Renal cortical epithelial cell (primary cell): Measurements from ENCODE around the gene CIART. TPM values are rescaled to one million over a fixed set of nuclear protein-coding genes. Genes with fewer than 3 reads are reported as not detected.
A peak's percentile ranks its signal among the peaks of the same experiment; 100 is the strongest.
"Not testable (repeated sequence)": the region's sequence is repeated elsewhere in the genome, so short reads cannot be mapped to it uniquely, and the experiment has no call there.

Source experiments
- DNase-seq: peaks from one replicate; pipeline ENCODE4 v3.0.0-alpha.2; 2011; ENCODE audit warnings: low read depth
- total RNA-seq: library from RNA; depleted of rRNA; stranded (reverse); fragments of >200 nt; gene quantifications from 2 replicates; pipeline ENCODE4 v1.2.3, GENCODE V29; 2014

Gene CIART, protein sequence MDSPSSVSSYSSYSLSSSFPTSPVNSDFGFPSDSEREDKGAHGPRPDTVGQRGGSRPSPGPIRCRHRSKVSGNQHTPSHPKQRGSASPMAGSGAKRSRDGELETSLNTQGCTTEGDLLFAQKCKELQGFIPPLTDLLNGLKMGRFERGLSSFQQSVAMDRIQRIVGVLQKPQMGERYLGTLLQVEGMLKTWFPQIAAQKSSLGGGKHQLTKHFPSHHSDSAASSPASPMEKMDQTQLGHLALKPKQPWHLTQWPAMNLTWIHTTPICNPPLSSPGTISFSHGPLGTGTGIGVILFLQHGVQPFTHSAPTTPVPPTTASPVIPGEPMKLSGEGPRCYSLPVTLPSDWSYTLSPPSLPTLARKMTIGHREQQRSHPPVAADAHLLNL
- total RNA-seq: 2.4 and 3.6 TPM in 2 replicates

DNA sequence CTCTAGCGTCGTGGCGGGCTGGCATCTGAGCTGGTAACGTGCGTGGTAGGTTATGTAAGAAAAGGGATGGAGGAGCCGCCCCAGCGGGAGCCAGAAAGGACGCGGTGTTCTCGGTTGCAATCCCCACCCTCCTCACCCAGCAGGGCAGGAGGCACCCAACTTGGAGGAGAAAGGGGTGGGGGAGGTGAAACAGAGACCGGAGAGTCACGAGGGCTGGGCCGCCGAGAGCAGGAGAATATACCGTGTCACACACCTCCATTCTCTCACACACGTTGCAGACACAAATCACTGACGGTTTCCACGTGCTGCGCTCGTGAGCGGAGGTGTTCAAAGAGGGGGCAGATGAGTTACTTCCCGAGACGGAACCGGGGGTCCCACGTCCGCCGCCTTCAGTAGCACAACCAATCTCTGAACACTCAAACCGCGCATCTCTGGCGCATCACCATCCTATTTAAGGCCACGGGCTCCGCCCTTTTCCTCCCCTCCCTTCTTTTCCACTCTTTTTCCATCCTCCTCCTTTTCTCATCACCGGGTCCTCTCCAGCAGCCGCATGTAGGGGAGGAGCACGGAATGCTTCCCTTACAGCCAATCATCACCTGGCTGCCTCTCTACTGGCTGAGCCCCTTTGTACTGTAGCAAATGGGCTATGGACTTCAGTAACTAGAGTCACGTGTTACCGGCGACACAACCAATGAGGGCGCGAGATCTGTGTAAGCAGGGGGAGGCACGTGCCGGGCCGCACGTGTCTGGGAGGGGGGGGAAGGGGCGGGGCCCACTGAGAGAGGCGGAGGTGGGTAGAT, at the start of gene CIART:
Gene CIART, plus strand, starts transcription at position 797 of the 800 bp plus-strand sequence. CDS start 714 bp downstream, outside the sequence.
- DNase-seq: peak; percentile 98

DNA sequence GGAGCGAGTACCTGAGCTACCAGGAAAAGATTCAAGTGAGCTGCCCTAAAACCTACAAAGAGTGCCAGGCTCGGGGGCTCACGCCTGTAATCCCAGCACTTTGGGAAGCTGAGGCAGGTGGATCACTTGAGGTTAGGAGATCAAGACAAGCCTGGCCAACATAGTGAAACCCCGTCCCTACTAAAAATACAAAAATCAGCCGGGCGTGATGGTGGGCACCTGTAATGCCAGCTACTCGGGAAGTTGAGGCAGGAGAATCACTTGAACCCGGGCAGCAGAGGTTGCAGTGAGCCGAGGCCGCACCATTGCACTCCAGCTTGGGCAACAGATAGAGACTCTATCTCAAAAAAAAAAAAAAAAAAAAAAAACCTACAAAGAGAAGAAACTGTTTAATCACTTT, 49.4 kb upstream of the CIART start:
- DNase-seq: not testable (repeated sequence)

DNA sequence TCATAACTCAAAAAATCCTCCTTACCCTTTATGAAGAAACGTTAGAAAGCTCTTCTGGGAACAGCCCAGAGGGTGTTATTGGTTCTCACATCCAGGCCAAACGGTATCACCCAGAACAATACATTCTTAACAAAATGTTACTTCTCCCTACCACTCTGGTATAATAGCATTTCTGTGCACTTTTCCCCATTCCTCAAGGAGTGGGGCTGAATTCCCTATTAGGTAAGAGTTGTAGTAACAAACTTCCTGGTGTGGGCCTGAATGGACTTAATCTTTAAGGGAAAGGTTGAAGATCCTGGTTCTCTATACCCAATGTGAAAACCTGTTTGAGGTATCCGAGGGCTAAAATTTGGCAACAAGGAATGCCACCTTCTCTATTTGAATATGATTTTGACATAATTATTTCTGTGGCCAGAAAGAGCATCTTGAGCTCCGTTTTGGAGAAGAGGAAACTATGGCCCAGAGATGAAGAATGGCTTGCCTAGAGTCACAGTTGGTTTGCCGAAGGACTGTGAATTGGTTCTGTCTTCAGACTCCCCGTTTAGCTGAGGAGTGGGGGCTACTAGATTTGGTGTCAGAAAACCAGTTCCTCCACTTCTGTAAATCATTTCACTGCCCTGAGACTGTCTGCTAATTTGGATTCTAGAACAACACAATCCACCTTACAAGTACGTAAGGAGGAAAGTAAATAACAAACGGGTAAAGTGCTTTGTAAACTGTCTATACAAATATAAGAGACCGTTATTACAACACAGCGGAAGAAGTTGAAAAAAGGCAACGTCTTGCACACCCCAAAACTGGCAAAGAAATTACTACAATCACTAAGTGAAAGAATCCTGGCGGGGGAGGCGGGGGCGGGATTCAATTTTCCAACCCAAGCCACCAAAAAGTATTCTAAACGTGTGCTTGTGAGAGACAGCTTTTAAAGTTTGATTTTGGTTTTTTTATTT, 48.7 kb upstream of the CIART start:
- DNase-seq: peak; percentile 42

DNA sequence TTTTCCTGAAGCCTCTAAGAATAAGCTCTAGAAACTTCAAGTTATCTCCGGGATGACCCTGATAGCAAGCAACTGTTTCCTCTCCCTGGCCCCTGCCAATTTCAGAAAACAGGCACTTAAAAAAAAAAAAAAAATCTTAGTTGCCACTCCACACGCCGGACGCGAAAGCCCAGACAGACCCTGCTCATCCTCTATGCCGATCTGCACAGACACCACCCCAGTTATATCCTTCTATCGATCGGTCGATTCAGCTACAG, 48.1 kb upstream of the CIART start:
- no peak for DNase-seq

DNA sequence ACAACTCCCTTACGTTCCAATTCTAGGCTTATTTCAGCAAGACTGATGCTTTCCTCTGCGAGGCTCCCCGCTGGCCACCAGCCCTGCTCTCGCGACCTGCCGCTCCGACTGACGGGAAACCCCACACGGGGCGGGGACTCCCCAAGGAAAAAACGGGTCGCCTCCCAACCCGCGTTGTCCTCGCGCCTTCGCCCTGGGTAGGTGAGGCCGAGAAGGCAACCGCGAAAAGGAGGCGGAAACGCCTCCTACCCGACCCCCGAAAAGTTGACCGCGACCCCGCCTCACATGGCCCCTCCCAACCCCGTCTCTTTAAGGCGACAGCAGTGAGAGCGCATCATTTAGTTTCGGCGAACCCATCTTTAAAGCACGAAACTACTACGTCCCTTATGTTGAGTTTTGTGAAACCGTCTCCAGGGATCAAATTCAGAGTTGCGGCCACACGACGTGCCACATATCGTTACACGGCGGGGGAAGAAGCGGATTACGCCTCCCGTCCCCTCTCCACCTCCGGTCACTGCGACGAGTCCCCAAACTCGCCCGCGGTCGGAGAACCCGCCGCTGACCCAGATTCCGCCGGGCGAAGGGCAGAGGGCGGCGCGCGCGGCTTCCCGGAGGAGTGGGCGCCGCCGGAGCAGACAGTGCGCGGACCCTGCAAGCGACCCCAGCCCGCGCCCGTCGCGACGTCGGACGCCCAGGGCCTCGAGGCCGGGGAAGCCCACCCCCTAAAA, 47.6 kb upstream of the CIART start:
- peak; percentile 41 for DNase-seq

DNA sequence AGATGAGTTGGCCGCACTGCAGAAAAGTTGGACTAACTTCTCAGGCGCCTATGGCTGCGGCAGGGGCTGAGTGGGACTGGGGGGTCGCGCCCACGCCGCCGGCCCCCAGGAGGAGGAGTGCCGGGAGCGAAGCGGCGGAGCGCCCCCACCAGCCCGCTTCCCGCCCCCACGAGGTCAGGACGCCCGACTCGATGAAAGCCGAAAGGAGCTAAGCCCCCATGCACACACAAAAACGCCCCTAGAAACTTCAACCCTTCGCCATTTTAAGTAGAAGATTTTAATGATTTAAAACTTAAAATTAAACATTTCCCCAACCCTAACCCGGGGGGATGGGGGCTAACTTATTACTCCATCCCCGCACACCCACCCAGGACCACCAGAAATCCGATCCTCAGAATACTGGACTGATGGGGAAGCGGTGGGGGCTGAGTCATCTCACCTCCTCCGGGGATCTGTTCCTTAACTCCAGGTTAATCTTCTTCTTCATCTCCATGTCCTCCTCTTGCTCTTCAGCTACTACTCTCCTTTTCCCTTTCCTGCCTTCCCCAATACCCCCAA, 47.0 kb upstream of the CIART start:
- DNase-seq: peak; percentile 10

DNA sequence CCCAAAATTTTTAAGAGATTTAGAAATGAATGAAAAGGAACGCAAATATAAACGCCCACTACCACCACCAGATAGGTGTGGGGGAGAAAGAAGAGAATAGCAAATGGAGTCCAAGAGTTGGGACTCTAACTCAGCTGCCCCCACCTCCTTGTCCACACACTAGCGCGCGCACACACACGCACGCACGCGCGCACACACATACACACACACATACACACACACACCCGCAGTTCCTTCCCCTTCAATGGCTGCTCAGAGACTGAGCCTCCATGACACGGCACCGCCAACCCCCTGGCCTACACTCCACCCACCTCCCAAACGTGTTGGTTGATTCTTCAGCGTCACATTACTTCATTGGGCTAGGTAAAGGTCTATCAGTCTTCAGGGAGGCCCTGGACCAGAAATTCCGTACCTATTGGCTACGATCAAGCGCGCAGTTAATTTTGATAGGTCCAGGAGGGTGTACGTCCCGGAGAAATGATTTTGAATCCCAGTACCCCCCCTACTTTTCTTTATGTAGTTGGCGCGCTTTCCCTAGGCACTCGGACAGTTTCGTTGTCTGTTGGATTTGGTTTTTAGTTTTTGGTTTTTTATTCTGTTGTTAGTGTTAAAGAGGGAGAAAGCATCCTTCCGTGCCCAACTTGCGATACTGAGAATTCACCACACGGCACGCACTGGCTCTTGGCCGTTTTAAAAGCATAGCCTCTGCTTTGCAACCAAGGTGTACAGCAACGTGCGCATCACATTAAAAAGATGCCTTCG, 46.3 kb upstream of the CIART start, which contains the start of gene ANP32E:
Gene ANP32E, minus strand, starts transcription at position 261 of the 762 bp plus-strand sequence. CDS start 326 bp downstream, outside the sequence.
- peak; percentile 100 for DNase-seq

DNA sequence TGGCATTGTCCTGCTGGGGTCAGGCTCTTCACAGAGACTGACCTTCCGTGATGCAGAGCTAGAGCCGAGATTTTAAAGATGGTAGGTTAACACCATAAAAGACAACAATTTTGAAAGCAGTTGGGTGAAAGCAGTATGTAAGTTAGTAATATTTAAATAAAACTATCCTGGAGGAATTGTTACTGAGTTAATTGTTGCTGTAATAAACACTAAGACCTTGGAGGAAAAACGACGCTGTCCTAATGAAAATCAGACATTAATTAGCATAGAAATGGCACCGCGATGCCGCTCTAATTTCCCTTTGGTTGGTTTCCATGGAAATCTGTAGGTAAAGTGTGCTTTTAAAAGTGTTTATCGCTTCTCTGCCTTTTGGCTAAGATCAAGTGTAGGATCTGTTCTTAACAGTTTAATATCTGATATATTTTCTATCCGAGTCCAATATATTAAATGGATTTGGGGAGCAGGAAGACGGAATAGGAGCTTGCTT, 45.7 kb upstream of the CIART start:
- DNase-seq: no peak

DNA sequence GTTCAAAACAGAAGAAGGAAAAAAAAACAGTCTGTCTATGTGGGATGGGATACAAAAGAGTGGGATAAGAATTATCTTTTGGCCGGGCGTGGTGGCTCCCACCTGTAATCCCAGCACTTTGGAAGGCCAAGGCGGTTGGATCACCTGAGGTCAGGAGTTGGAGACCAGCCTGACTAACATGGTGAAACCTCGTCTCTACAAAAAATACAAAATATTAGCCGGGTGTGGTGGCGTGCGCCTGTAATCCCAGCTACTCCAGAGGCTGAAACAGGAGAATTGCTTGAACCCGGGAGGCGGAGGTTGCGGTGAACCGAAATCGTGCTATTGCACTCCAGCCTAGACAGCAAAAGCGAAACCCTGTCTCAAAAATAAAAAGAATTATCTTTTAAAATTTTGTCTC, 45.2 kb upstream of the CIART start:
- DNase-seq: not testable (repeated sequence)

DNA sequence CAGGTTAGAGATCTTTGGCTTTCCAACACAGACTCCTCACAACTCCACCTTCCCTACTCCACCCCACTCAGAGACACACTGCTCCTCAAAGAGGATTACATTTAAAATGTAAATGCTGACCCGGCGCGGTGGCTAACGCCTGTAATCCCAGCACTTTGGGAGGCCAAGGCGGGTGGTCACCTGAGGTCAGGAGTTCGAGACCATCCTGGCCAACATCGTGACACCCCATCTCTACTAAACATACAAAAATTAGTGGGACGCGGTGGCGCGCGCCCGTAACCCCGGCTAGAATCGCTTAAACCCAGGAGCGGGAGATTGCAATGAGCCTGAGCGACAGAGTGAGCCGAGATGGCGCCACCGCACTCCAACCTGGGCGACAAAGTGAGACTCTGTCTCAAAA, 44.6 kb upstream of the CIART start:
- DNase-seq: no peak

DNA sequence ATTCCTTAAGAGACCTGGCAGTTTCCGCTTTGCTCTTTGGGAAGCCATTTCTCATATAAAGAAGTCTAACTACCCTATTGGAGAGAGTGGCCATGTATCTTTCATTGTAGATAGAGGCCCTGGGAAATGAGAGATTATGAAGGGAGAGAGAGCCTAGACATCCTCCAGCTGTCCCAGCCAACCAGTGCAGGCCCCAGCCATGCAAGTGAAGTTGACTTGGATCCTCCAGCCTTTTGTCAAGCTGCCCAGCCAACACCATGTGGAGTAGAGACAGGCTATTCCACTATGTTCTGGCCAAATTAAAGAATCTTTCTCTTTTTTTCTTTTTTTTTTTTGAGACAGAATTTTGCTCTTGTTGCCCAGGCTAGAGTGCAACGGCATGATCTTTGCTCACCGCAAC, 39.4 kb upstream of the CIART start:
- DNase-seq: no peak

DNA sequence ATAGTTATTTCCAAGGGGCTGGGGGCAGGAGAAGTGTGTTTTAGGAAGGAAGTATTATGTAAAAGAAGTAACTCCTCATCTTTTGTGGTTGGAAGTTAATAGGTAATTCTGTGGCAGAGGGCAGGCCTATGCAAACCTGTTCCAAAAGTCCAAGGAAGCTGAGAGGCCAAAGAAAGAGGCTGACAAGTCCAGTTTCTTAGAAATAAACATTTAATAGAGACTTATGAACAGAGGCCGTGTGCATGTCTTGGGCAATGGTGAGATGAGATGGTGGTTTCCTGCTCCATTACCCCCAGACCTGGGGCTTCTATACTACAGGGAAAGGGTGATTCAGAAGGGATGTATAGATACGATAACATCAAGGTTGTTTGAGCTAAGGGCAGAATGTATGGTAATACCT, 32.4 kb upstream of the CIART start:
- no peak for DNase-seq

DNA sequence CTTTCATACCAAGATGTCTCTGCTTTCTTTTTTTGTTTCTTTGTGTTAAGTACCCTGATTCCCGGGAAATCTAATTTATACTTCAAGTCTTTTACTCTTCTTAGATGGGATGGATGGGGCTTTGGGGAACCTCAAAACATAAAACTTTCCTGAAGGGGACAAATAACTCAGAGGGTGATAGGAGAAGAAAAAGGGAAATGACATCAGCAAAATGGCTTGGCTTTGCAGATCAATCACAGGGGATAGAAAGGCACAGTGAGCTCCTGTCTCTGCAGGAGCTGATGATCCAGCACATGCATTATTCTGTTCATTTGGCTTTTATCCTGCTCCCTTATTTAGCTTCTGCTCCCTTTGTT, 26.2 kb upstream of the CIART start:
- no peak for DNase-seq

DNA sequence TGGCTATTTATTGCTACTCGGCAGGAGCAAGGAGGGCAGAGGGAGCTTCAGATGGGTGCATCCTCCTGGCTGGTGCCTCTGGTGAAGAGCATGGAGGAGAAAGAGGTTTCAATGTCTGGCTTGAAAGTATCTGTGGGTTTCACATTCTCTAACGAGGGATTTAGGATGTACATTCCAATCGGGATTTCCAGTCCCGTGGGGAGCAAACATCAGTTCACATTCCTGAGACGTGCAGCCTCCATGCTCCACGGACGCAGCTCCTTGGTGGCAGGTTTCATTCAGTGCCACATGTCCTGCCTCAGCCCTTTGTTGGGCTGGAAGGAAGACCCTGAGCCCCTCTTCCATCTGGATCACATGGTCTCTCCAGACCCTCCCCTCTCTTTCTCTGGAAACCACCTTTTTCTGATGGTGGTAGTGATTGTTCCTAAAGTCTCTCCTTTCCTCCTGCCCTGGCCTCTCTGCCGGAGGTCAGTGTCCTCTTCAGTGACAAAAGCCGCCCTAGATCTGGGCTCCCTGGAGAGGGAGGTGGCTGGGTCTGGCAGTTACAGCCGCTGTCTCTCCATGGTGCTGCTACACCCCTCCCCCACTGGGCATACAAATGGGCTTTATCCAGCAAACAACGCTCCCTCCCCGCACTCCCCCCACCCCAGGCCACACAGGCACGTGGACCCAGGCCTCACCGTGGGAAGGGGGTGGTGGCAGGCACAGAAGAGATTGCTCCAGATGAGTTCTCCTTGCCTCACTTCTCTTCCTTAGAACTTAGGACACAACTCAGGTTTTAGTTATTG, 25.6 kb upstream of the CIART start:
- no peak for DNase-seq

DNA sequence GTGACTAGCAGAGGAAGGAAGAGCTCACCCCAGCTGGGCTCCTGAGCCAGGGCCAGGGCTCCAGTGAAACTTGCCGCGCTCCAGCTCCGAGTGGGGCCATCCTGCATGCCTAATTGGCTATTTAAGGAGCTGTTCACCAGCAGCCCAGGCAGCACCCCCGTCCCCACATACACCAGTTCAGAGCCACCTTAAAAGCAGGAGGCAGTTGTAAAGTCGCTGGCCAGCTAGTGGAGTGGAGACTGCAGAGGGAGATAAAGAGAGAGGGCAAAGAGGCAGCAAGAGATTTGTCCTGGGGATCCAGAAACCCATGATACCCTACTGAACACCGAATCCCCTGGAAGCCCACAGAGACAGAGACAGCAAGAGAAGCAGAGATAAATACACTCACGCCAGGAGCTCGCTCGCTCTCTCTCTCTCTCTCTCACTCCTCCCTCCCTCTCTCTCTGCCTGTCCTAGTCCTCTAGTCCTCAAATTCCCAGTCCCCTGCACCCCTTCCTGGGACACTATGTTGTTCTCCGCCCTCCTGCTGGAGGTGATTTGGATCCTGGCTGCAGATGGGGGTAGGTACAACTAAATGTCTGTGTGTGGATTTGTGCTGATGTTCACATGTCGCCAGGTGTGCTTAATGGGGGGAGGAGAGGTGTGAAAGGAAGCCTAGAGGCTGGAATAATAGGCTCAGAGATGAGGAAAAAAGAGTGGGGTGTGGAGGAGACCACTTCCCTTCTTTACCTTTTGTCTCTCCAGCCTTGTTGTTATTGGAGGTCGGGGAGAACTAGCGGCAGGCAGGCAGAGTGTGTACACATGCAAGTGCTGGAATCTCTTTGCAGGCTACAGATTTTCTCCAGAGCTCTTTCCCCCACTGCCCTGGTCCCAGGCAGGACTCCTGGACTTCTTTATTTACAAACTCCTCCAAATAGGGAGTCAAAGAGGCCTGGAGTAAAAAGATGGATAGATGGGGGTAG, 24.4 kb upstream of the CIART start, which contains the start of gene CA14:
Gene CA14, plus strand, starts transcription at position 151 of the 962 bp plus-strand sequence. Its CDS starts 355 bp downstream, at position 506.
- no peak for DNase-seq

DNA sequence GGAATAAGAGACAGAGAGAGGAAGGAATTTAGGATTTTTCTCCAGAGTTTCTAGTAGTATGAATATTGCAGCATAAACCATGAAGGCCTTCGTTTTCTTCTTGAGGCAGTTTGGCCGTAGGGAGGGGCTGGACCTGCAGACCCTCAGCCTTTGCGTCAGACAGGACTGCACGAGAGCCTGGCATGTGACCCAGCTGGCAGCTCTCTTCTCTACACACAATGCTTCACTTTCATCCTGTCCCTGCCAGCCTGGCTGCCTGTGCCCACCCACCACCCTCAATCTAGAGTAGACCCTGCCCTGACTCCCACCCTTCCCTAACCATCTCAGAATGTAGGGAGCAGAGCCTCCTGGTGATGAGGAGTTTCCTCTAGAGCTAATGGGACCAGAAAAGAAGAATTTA, 23.1 kb upstream of the CIART start:
- no peak for DNase-seq

DNA sequence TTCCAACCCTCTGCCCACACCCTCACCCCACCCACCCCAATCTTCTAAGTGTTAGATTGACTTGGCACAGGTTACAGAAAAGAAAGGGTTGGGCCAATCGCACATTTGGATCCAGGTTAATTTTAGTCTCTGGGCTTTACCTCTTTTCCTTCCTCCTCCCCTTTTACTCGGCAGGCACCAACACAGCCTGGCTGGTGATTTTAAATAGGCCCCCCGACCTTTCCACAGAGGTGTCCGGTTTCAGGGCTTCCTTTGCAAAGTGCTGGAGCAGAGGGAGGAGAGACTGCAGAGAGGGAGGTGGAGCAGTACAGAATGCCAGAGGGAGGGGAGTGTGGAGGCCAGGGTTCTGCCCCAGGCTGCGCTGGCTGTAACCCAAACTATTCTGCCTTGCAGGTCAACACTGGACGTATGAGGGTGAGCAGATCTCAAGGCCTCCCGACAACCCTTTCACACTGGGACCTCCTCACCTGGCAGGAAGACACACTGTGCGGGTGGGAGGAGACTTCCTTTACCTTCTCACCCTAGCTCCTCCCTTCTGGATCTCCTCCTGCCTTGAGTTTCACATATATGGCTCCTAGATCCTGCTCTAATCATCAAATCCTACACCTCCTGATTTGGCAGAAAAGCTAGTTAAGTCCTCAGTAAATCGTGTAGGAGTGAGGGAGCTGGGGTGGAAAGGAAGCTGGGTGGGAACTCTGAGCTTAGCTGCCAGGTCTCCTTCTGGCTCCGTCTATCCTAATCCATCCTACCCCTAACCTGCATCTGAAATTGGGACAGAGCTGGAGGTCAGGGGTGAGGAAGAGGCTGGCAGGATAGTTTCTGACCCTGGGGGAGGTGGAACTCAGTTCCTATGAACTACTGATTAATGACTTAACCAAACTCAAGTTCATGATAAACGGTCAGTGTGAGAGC, 22.3 kb upstream of the CIART start:
- peak; percentile 43 for DNase-seq
